HG02981 (cell line): ENCODE measurements around the gene RETSAT.

ENCODE experiments used
- ATAC-seq: cut with Tn5 transposase; IDR thresholded peaks from one replicate; pipeline ENCODE4 v1.9.1; 2021; ENCODE audit warnings: mild to moderate bottlenecking, moderate library complexity; ENCODE audit not compliant: unreplicated experiment

Gene RETSAT

DNA sequence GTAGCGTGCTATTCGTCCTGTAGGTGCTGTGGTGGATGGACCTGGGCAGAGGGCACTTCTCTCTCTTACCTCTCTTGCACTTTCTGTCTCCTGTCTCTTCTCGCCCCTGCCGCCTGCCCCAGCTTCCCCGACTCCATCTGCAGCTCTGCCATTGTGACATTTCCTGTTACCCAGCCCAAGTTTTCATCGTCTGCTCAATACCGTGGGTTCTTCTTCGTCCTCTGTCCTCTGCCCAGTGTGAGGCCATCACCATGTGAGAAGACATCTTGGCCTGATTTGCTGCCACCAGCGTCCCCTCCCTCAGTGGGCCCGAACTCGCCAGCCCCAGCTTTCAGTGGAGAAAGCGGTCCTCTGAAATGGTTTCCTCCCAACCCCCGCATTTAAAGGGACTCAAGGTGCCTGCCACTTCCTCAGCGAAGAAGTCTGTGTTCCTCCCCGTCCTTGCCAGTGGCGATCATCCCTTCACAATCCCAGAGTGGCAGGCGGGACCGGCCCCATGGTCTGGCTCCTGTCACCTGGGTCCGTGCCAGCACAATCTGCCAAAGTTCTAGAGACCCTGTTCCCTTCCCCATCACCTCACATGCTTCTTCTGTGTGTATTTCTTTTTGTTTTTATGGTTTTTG is 44.5 kb downstream of the RETSAT start:
- no peak for ATAC-seq

DNA sequence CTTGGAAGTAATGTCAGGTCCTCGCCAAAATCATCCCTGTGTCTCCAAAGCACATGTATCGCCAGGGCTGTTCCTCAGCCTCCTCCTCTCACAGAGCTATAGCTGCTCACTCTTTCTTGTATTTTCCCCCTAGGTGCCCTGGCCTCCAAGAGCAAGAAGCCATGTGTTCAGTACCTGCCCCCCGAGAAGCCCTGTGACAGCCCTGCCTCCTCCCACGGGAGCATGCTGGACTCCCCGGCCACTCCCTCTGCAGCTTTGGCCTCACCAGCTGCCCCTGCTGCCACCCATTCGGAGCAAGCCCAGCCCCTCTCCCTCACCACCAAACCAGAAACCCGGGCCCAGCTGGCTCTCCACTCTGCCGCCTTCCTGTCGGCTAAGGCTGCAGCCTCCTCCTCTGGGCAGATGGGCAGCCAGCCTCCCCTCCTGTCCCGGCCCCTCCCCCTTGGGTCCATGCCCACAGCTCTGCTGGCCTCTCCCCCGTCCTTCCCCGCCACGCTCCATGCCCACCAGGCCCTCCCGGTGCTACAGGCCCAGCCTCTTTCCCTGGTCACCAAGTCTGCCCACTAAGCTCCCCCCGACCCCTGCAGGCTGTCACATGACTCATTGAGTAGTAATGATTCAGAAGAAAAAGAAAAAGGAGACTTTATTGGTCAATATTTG is 45.3 kb downstream of the RETSAT start:
- ATAC-seq = no peak

DNA sequence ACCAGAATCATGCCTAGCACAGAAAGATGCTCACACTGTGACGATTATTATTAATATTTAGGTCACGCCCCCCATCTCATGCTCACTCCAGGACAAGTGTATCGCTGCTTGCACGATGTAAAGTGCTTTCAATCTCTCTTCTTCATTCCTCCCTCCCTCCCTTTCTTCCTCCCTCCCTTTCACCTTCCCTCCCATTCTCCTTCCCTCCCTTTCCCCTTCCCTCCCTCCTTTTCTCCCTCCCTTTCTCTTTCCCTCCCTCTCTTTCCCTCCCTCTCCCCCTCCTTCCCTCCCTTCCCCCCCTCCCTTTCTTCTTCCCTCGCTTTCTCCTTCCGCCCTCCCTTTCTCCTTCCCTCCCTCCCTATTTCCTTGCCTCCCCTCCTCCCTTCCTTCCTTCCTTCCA is 46.1 kb downstream of the RETSAT start:
- ATAC-seq = no peak

DNA sequence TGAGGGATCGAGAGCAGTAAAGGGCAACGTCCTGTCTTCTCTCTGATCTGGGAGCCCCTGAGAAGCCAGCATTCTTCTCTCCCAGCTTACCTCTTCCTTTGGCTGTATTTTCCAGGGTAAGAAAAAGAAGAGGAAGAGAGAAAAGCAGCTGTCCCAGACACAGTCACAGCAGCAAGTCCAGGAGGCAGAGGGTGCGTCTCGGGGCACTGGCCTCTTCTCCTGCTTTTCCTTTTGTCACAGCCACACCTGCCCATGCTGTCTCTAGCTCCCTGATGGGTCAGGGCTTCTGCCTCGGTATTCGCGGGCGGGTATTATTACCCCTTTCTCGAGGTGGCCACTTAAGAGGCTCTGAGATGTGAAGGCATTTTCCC is 46.8 kb downstream of the RETSAT start:
- no peak for ATAC-seq

DNA sequence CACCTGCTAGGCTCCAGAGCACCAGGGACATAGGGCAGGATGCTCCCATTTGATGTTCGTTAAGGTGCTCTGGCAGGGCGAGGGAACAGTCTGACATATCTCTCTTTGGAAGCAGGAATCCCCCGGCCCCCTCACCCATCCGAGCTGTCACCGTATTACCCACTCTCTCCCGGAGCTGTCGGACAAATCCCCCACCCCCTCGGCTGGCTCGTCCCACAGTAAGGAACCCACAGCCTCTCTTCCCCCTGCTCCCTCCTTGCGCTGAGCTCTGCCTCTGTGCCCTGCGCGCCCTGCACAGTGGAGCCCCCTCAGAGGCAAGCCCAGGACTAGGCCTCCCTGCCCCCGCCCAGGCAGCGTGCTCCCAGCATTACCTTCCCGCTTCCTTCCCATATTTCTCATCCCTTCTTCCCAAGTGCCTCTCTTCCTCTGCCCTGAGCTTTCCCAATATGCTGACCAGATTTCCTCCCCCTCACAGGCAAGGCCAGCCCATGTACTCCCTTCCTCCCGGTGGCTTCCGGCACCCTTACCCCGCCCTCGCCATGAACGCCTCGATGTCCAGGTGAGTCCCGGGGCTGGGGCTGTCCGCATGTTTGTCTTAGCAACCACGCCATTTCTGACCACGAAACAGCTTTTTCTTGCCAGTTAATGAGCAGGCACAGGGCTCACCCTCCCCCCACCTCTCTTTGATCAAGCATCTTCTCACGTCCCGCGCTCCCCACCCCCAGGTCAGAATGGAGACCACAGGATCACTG is 50.4 kb downstream of the RETSAT start:
- no peak for ATAC-seq

DNA sequence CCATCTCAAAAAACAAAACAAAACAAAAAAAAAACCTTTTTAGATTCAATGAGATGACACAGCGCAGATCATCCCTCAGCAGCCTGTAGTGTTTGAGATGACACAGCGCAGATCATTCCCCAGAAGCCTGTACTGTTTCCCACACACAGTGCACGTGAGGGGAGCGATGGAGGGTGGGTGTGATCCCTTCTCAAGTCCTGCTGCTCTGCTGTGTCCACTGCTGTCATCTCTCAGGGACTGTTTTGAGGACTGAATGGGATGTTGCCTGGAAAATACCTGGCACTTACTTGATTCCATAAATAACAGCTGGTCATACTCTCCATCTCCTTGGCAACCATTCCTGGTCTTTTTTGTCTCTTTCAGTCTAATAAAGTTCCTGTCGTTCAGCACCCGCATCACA is 52.2 kb downstream of the RETSAT start:
- no peak for ATAC-seq
